B cell (primary cell): ENCODE measurements around the gene TBC1D12. TPM values are rescaled to one million over a fixed set of nuclear protein-coding genes. Genes with fewer than 3 reads are reported as not detected.

Source experiments
- ATAC-seq: fragments of 200-7000 bp; cut with Tn5 transposase; one replicate; pipeline ENCODE4 v1.10.0; 2021; ENCODE audit warnings: low read depth, mild to moderate bottlenecking, moderate number of reproducible peaks, moderate library complexity
- CTCF ChIA-PET: fragments of 350-600 bp; sonication (Branson Sonifier 250); formaldehyde crosslinking; loops from one replicate; lab custom pipeline; 2021; ENCODE audit warnings: antibody characterized with exemption, inconsistent platforms; lab: Charles Lee
- POLR2A ChIA-PET: fragments of 350-600 bp; sonication (Branson Sonifier 250); formaldehyde crosslinking; loops from one replicate; lab custom pipeline; 2021; ENCODE audit warnings: antibody characterized with exemption; lab: Charles Lee
- DNase-seq: peaks from one replicate; pipeline ENCODE4 v3.0.0; 2013
- H2AFZ ChIP-seq: 2 replicates; pipeline ENCODE4 v1.6.1; 2012; ENCODE audit warnings: mild to moderate bottlenecking, low read depth, low read length; ENCODE audit not compliant: insufficient read depth, poor library complexity, severe bottlenecking
- H3K27ac ChIP-seq, 2 donors: 1 replicate in 1 of 2; 2 replicates in 1 of 2; pipeline ENCODE4 v1.5.1; 2012 to 2013; ENCODE audit warnings: low read length in 2 of 2, mild to moderate bottlenecking in 2 of 2, moderate library complexity in 1 of 2
- H3K27me3 ChIP-seq, 4 experiments: fragments of 200-600 bp in 1 of 4; sonication (generic) in 1 of 4; replicated peaks in 1 of 4; 1 replicate in 2 of 4; 2 replicates in 2 of 4; pipeline versions ENCODE4 v1.6.1 to v1.7.0; 2013 to 2016; ENCODE audit warnings: low read length in 3 of 4, mild to moderate bottlenecking in 2 of 4, mixed read lengths in 1 of 4, moderate library complexity in 1 of 4; ENCODE audit not compliant: insufficient read depth in 4 of 4, control insufficient read depth in 3 of 4; ENCODE audit errors: control extremely low read depth in 1 of 4
- H3K36me3 ChIP-seq, 2 experiments: replicated peaks in 1 of 2; 1 replicate in 1 of 2; 2 replicates in 1 of 2; pipeline versions ENCODE4 v1.6.1 to v1.7.1; 2013; ENCODE audit warnings: low read length in 1 of 2; ENCODE audit not compliant: insufficient read depth in 2 of 2, control insufficient read depth in 1 of 2; ENCODE audit errors: control extremely low read depth in 1 of 2, extremely low read depth in 1 of 2
- H3K4me1 ChIP-seq, 2 donors: fragments of 200-600 bp in 1 of 2; sonication (generic) in 1 of 2; 1 replicate in 1 of 2; 2 replicates in 1 of 2; pipeline versions ENCODE4 v1.5.1 to v1.6.1; 2013 to 2017; ENCODE audit warnings: low read length in 2 of 2; ENCODE audit not compliant: control insufficient read depth in 2 of 2, insufficient read depth in 2 of 2
- H3K4me2 ChIP-seq: replicated peaks from 2 replicates; pipeline ENCODE3; 2012; ENCODE audit warnings: mild to moderate bottlenecking, low read depth, low read length; ENCODE audit not compliant: poor library complexity, severe bottlenecking
- H3K4me3 ChIP-seq, 5 experiments: fragments of 200-600 bp in 1 of 5; sonication (generic) in 1 of 5; 1 replicate in 3 of 5; 2 replicates in 2 of 5; pipeline versions ENCODE4 v1.5.1 to v1.7.0; 2011 to 2016; ENCODE audit warnings: low read length in 4 of 5, mild to moderate bottlenecking in 4 of 5, low read depth in 2 of 5, control low read depth in 1 of 5, moderate library complexity in 1 of 5; ENCODE audit not compliant: insufficient read depth in 1 of 5; ENCODE audit errors: control extremely low read depth in 1 of 5, extremely low read depth in 1 of 5
- H3K79me2 ChIP-seq: fragments of 200-600 bp; sonication (generic); one replicate; pipeline ENCODE4 v1.6.0; 2016; ENCODE audit warnings: low read length; ENCODE audit not compliant: control insufficient read depth, insufficient read depth
- H3K9ac ChIP-seq: fragments of 200-600 bp; sonication (generic); 2 replicates; pipeline ENCODE4 v1.6.1; 2017; ENCODE audit warnings: mild to moderate bottlenecking, low read length, moderate library complexity
- H3K9me3 ChIP-seq, 3 donors: one replicate each; pipeline versions ENCODE4 v1.6.1 to v1.7.1; 2013; ENCODE audit warnings: low read length in 2 of 3; ENCODE audit not compliant: control insufficient read depth in 2 of 3, insufficient read depth in 1 of 3; ENCODE audit errors: control extremely low read depth in 1 of 3
- H4K20me1 ChIP-seq: 2 replicates; pipeline ENCODE4 v1.6.0; 2012; ENCODE audit warnings: mild to moderate bottlenecking, low read length; ENCODE audit not compliant: insufficient read depth, control insufficient read depth, poor library complexity, severe bottlenecking
- H3K27ac Mint-ChIP-seq: one replicate; pipeline ENCODE4 v1.8.0; 2021; ENCODE audit warnings: mixed read lengths
- H3K27me3 Mint-ChIP-seq: one replicate; pipeline ENCODE4 v1.8.0; 2021; ENCODE audit warnings: mixed read lengths
- H3K4me1 Mint-ChIP-seq: one replicate; pipeline ENCODE4 v1.8.0; 2021; ENCODE audit warnings: mixed read lengths
- H3K4me3 Mint-ChIP-seq: one replicate; pipeline ENCODE4 v1.8.0; 2021; ENCODE audit warnings: mixed read lengths
- H3K9me3 Mint-ChIP-seq: one replicate; pipeline ENCODE4 v1.8.0; 2022; ENCODE audit warnings: mixed read lengths; ENCODE audit not compliant: insufficient read depth
- EZH2 ChIP-seq: IDR thresholded peaks from 2 replicates; pipeline ENCODE4 v1.6.1; 2012; ENCODE audit warnings: borderline replicate concordance, low read depth, mild to moderate bottlenecking, moderate library complexity, low read length; ENCODE audit not compliant: insufficient read depth, poor library complexity, severe bottlenecking
- WGBS: methylation state at CpG from one replicate; pipeline ENCODE4 v1.1.5; 2013; ENCODE audit warnings: missing lambda C conversion rate; ENCODE audit not compliant: insufficient coverage; 5-methylcytosine and 5-hydroxymethylcytosine counted together
- intact Hi-C: fragments of 100-400 bp; cut with micrococcal nuclease; formaldehyde crosslinking; loops from one replicate; pipeline ENCODE4 v1.10.0; 2022
- polyA plus RNA-seq: library from polyadenylated mRNA; depleted of rRNA; stranded (reverse); fragments of >200 nt; gene quantifications from 2 replicates; pipeline ENCODE4 v1.2.3, GENCODE V29; 2012
- total RNA-seq, 2 donors: library from RNA; stranded (reverse); fragments of 120-200 nt in 1 of 2; gene quantifications; 1 replicate in 1 of 2; 2 replicates in 1 of 2; pipeline versions ENCODE4 v1.2.3 to v1.2.4, GENCODE V29; 2013 to 2022
- TF ChIP-seq, protein P1 (sequence below): fragments of 200-600 bp; IDR thresholded peaks from one replicate; pipeline ENCODE4 v1.8.0; 2022; ENCODE audit warnings: antibody characterized with exemption, mild to moderate bottlenecking

Gene TBC1D12
- total and polyA plus RNA-seq, 2 donors (not counting 1 experiment from before 2014, with no cell fraction given): 3.1 to 9.3 TPM

DNA sequence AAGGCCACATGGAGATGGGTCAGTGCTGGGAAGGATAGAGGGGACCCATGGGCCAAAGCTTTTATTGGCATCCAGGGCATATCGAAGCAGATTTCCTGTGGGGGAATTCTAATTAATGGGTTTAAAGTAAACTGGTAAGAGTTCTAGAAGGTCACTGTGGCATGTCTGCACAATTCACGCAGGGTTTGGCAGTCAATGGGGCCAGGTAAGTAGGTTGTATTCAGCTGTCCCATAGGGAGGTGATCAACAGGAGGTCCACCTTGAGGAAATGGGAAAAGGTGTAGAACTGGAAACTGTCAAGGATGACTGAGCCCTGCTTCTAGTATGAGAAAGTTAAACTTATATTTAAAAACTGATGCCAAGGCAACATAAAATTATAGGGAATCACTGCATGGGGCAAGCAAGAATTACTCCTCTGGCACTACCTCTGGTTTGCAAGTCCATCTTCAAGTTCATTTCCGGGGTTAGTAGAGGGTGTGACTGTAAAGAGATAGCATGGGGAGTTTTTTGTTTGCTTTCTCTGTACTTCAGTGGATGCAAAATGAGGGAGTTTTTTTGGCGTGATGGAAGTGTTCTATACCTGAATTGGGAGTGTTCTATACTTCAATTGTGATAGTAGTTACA, 22.5 kb downstream of the TBC1D12 start:
- peaks cover 22% of the 10 kb centered on the region for H3K4me1 Mint-ChIP-seq
- H3K27me3 ChIP-seq: no peaks in the 10 kb centered on the region
- WGBS: 86% methylated on average over 2 of the region's 4 CpGs
- TF ChIP-seq EZH2: no peak
- TF ChIP-seq, protein P1, sequence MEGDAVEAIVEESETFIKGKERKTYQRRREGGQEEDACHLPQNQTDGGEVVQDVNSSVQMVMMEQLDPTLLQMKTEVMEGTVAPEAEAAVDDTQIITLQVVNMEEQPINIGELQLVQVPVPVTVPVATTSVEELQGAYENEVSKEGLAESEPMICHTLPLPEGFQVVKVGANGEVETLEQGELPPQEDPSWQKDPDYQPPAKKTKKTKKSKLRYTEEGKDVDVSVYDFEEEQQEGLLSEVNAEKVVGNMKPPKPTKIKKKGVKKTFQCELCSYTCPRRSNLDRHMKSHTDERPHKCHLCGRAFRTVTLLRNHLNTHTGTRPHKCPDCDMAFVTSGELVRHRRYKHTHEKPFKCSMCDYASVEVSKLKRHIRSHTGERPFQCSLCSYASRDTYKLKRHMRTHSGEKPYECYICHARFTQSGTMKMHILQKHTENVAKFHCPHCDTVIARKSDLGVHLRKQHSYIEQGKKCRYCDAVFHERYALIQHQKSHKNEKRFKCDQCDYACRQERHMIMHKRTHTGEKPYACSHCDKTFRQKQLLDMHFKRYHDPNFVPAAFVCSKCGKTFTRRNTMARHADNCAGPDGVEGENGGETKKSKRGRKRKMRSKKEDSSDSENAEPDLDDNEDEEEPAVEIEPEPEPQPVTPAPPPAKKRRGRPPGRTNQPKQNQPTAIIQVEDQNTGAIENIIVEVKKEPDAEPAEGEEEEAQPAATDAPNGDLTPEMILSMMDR: no peak
- ATAC-seq (no peak), DNase-seq (no peak)
- H3K9me3 Mint-ChIP-seq: peaks cover 8% of the 10 kb centered on the region
- intact Hi-C loops: no loop called here
- no peaks in the 10 kb centered on the region for H4K20me1 ChIP-seq
- H3K4me1 ChIP-seq: peaks cover 0 to 3% of the 10 kb centered on the region in 2 donors
- H3K9ac ChIP-seq: no peak overlapping the region
- no peak overlapping the region for H3K4me2 ChIP-seq
- ChIA-PET CTCF (interaction anchor here (1.2 to 1.6 kb wide), 2 partner anchors 19 kb away, joined by 3 to 4 read pairs; no protein-coding TSS in a partner anchor), POLR2A (no interaction called here)
- H3K27ac Mint-ChIP-seq: no peak overlapping the region
- H3K9me3 ChIP-seq: peaks cover 2 to 11% (median 3%) of the 10 kb centered on the region in 3 donors
- H3K79me2 ChIP-seq: peaks cover 19% of the 10 kb centered on the region
- no peak overlapping the region for H3K4me3 ChIP-seq
- H2AFZ ChIP-seq: no peak overlapping the region
- no peaks in the 10 kb centered on the region for H3K27me3 Mint-ChIP-seq
- no peaks in the 10 kb centered on the region for H3K36me3 ChIP-seq
- H3K4me3 Mint-ChIP-seq: no peak overlapping the region
- no peak overlapping the region for H3K27ac ChIP-seq

DNA sequence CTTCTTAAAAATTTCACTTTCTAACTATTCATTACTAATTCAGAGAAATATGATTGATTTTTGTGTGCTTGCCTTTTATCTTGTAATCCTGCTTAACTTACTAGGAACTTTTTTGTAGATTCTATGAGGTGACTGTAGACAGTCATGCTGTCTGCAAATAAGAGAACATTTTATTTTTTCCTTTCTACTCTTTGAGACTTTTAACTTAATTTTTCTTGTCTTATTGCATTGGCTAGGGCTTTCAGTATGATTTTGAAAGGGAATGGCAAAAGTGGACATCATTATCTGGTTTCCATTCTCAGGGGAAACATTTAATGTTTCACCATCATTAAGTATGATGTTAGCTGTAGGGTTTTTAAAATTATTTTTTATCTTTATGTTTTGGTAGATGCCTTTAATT, 23.6 kb downstream of the TBC1D12 start:
- Histone ChIP-seq H3K4me1 (peaks cover 0 to 3% of the 10 kb centered on the region in 2 donors), H3K79me2 (peaks cover 19% of the 10 kb centered on the region), H3K27ac (no peak overlapping the region), H3K4me2 (no peak overlapping the region), H2AFZ (no peak overlapping the region), H3K9me3 (peaks cover 2 to 11% (median 3%) of the 10 kb centered on the region in 3 donors), H3K4me3 (no peak overlapping the region), H4K20me1 (no peaks in the 10 kb centered on the region), H3K27me3 (no peaks in the 10 kb centered on the region), H3K36me3 (no peaks in the 10 kb centered on the region), H3K9ac (no peak overlapping the region)
- ATAC-seq (no peak), DNase-seq (no peak)
- no peaks in the 10 kb centered on the region for H3K27me3 Mint-ChIP-seq
- H3K4me1 Mint-ChIP-seq: peaks cover 12% of the 10 kb centered on the region
- no peak for TF ChIP-seq EZH2
- TF ChIP-seq, protein P1: no peak
- H3K4me3 Mint-ChIP-seq: no peak overlapping the region
- H3K27ac Mint-ChIP-seq: no peak overlapping the region
- ChIA-PET CTCF (interaction anchor here (1.6 kb wide), 1 partner anchor 18 kb away, joined by 3 read pairs; no protein-coding TSS in a partner anchor), POLR2A (no interaction called here)
- intact Hi-C loops: no loop called here
- peaks cover 8% of the 10 kb centered on the region for H3K9me3 Mint-ChIP-seq
